K562 (cell line): Measurements from ENCODE around the gene SYNM.

Experiments used
- CEBPB ChIP-seq: fragments of 450-650 bp; IDR thresholded peaks from 2 replicates; pipeline ENCODE4 v1.6.1; 2016; ENCODE audit warnings: missing genetic modification characterization, missing compliant biosample characterization
- CEBPZ ChIP-seq: fragments of 150-350 bp; IDR thresholded peaks from 2 replicates; pipeline ENCODE4 v1.6.1; 2014; ENCODE audit warnings: low read depth, mild to moderate bottlenecking, low read length, borderline replicate concordance
- EP300 ChIP-seq: IDR thresholded peaks from 2 replicates; pipeline ENCODE4 v1.6.1; 2012; ENCODE audit warnings: low read length, improper control_type of control experiment
- ETV5 ChIP-seq: sonication (generic); formaldehyde crosslinking; IDR thresholded peaks from 2 replicates; pipeline ENCODE4 v1.4.0; 2020; ENCODE audit warnings: low read depth, mild to moderate bottlenecking, missing genetic modification reagents
- GMEB1 ChIP-seq: fragments of 250-450 bp; sonication (Bioruptor Pico); IDR thresholded peaks from 2 replicates; pipeline ENCODE4 v1.4.0; 2020; ENCODE audit warnings: mild to moderate bottlenecking
- HCFC1 ChIP-seq: IDR thresholded peaks from 2 replicates; pipeline ENCODE4 v1.6.1; 2012; ENCODE audit warnings: low read depth, low read length, improper control_type of control experiment
- HMGN3 ChIP-seq: IDR thresholded peaks from 2 replicates; pipeline ENCODE4 v1.6.1; 2011; ENCODE audit warnings: borderline replicate concordance, low read depth, mild to moderate bottlenecking, mixed read lengths, low read length; ENCODE audit not compliant: insufficient read length; ENCODE audit errors: extremely low read depth
- RERE ChIP-seq: sonication (generic); formaldehyde crosslinking; IDR thresholded peaks from 2 replicates; pipeline ENCODE4 v1.8.0; 2023; ENCODE audit warnings: missing genetic modification reagents, mild to moderate bottlenecking, borderline replicate concordance
- SLC30A9 ChIP-seq: fragments of 250-450 bp; sonication (Bioruptor Pico); IDR thresholded peaks from 2 replicates; pipeline ENCODE4 v1.8.0; 2022; ENCODE audit warnings: mild to moderate bottlenecking, moderate library complexity
- TEAD1 ChIP-seq, 2 experiments: fragments of 450-650 bp in 1 of 2; sonication (generic) in 1 of 2; formaldehyde crosslinking; IDR thresholded peaks; 2 replicates each; pipeline versions ENCODE4 v1.4.0 to v1.8.0; 2020 to 2022; ENCODE audit warnings: mild to moderate bottlenecking in 2 of 2, missing genetic modification reagents in 1 of 2
- ZNF224 ChIP-seq: sonication (generic); formaldehyde crosslinking; IDR thresholded peaks from 2 replicates; pipeline ENCODE4 v1.8.0; 2022; ENCODE audit warnings: mild to moderate bottlenecking, missing genetic modification reagents
- ZNF76 ChIP-seq: fragments of 250-450 bp; sonication (Bioruptor Pico); IDR thresholded peaks from 2 replicates; pipeline ENCODE4 v1.4.0; 2020; ENCODE audit warnings: mild to moderate bottlenecking, moderate library complexity, borderline replicate concordance
- TF ChIP-seq, protein P1 (sequence below): sonication (generic); formaldehyde crosslinking; IDR thresholded peaks from 2 replicates; pipeline ENCODE4 v1.8.1; 2022; ENCODE audit warnings: missing genetic modification reagents
- TF ChIP-seq, protein P2 (sequence below), 3 experiments: IDR thresholded peaks in 2 of 3; conservative IDR thresholded peaks in 1 of 3; 2 replicates each; pipeline ENCODE4 v1.5.1; 2011 to 2012; ENCODE audit warnings: low read length in 3 of 3, mild to moderate bottlenecking in 3 of 3, control low read depth in 2 of 3, improper control_type of control experiment in 1 of 3, inconsistent platforms in 1 of 3, low read depth in 1 of 3, mixed read lengths in 1 of 3, moderate library complexity in 1 of 3; ENCODE audit not compliant: insufficient read depth in 2 of 3

GRCh38 chr15:99118801-99119546 is 14.1 kb downstream of the SYNM start:
- TF ChIP-seq SLC30A9 (CRISPR knock-in tag) (no peak), EP300 (no peak), HMGN3 (no peak), ETV5 (no peak), ZNF76 (no peak), ZNF224 (CRISPR knock-in tag) (no peak), TEAD1 (CRISPR knock-in tag; IDR thresholded peaks at IDR 0.05) (no peak), GMEB1 (no peak), HCFC1 (no peak), CEBPZ (no peak), RERE (no peak), CEBPB (tag) (no peak)
- TF ChIP-seq, protein P1, sequence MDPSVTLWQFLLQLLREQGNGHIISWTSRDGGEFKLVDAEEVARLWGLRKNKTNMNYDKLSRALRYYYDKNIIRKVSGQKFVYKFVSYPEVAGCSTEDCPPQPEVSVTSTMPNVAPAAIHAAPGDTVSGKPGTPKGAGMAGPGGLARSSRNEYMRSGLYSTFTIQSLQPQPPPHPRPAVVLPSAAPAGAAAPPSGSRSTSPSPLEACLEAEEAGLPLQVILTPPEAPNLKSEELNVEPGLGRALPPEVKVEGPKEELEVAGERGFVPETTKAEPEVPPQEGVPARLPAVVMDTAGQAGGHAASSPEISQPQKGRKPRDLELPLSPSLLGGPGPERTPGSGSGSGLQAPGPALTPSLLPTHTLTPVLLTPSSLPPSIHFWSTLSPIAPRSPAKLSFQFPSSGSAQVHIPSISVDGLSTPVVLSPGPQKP = no peak
- TF ChIP-seq, protein P2, sequence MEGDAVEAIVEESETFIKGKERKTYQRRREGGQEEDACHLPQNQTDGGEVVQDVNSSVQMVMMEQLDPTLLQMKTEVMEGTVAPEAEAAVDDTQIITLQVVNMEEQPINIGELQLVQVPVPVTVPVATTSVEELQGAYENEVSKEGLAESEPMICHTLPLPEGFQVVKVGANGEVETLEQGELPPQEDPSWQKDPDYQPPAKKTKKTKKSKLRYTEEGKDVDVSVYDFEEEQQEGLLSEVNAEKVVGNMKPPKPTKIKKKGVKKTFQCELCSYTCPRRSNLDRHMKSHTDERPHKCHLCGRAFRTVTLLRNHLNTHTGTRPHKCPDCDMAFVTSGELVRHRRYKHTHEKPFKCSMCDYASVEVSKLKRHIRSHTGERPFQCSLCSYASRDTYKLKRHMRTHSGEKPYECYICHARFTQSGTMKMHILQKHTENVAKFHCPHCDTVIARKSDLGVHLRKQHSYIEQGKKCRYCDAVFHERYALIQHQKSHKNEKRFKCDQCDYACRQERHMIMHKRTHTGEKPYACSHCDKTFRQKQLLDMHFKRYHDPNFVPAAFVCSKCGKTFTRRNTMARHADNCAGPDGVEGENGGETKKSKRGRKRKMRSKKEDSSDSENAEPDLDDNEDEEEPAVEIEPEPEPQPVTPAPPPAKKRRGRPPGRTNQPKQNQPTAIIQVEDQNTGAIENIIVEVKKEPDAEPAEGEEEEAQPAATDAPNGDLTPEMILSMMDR (IDR thresholded peaks at IDR 0.05 in 2 of 3, conservative IDR thresholded peaks at IDR 0.05 in 1 of 3; ENCODE audit: insufficient read depth in 2 of 3, low read depth in 1 of 3, low read length in 3 of 3) = no peak
